NCI-H2196 treated with DMSO at 0.1 percent for 48 hours (cell line): ENCODE data around the gene RBFOX1.

Experiments
- DNase-seq: peaks from one replicate; lab custom pipeline; 2025; ENCODE audit not compliant: unreplicated experiment; lab: John Stamatoyannopoulos, UW

Gene RBFOX1

DNA sequence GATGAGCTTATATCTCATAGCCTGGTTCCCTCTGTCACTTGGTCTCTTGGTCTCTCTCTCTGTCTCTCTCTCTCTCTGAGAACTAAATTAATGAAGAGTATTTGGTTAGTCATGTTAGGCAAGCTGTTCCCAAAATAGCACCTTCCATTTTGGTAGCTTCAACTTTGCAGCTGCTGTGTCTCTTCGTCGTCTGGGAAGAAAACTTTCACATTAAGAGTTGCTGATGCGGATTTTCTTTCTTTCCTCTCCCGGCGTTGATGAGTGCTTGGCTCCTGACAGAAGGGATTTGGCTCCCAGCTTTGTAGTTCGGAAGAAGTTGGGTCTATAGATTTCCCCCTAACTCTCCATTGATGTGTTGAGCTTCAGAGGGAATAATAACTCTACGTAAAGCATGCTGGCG lies at the start of gene RBFOX1:
Gene RBFOX1 (plus strand): TSS at position 235 of the 400 bp plus-strand sequence.
- DNase-seq = no peak

- DNase-seq = no peak
Measured at GRCh38 chr16:7284780-7285179, 47.9 kb upstream of the RBFOX1 start.

DNA sequence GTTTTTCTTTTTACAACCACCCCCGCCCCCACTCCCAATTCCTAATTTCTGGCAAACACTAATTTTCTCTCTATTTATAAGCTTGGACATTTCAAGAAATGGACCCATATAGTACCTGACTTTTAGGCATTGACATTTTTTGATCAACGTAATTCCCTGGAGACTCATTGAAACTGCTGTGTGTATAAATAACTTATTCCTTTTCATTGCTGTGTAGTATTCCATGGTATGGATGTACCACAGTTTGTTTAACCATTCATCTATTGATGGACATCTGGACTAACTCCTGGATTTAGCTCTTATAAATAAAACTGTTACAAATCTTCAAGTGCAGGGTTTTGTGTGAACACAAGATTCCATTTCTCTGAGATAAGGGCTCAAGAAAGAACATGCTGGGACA lies 47.1 kb upstream of the RBFOX1 start:
- no peak for DNase-seq

- DNase-seq = no peak
Measured at GRCh38 chr16:7289299-7289698, 43.3 kb upstream of the RBFOX1 start.

GRCh38 chr16:7290682-7291081 lies 42.0 kb upstream of the RBFOX1 start:
- no peak for DNase-seq

DNA sequence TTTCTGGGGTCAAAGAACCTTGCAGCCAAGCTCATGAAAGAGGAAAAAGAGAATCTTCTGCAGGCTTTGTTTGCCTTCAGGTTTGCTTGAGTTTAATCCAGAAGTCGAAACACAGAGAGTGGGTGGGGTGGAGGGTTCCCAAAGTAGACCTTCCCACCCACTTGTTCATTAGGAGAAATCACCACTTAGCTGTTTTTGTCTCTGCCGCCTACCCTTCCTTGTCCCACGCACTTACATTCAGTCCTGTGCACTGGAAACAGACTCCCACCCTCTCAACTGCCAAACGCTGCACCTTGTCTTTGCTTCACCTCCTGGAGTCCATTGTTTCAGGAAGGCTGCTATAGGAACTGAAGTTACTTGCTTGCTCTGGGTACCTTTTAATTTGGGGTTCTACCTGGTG lies 38.6 kb upstream of the RBFOX1 start:
- DNase-seq = no peak

GRCh38 chr16:7303052-7303610 lies 29.5 kb upstream of the RBFOX1 start:
- no peak for DNase-seq

- no peak for DNase-seq
Measured at GRCh38 chr16:7303660-7304200, 28.9 kb upstream of the RBFOX1 start.

GRCh38 chr16:7304279-7304678 lies 28.4 kb upstream of the RBFOX1 start:
- no peak for DNase-seq

DNA sequence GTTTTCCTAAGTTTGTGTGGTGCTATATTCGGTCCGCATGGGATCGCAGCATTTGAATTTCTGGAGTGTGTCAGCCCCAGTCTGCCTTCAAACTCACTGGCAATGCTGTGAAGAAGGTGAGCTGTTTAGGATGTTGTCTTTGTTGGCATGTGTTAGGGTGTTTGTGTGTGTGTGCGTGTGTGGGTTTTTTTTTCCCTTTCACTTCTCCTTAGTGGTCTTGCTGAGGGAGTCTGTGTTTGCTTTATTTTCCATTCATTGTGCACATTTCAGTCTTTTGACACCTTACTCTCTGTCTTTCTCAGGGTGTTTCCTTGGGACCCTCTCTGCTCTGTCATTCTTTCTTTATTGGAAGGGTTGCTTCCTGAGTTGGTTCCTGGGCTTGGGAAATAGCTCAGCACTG lies 27.7 kb upstream of the RBFOX1 start:
- DNase-seq = no peak

- DNase-seq = no peak
Measured at GRCh38 chr16:7313170-7313569, 19.5 kb upstream of the RBFOX1 start.

DNA sequence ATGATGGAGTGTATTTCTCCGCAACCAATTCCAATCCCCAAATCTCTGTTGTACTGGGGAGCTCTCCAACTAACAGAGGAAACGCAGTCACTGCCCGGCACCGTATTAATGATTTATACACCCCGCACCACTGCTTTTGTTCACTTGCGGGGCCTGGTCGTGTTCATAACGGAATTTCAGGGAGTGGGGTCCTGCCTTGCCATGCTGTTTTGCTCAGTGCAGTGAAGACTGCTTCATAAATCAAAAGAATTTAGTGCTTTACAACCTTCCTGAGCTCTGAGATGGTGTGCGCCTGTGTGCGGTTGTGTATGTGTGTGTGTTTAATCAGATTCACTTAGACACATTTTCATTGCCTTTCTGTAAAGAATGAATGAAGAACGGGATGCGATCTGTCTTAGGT lies 18.5 kb upstream of the RBFOX1 start:
- no peak for DNase-seq

DNA sequence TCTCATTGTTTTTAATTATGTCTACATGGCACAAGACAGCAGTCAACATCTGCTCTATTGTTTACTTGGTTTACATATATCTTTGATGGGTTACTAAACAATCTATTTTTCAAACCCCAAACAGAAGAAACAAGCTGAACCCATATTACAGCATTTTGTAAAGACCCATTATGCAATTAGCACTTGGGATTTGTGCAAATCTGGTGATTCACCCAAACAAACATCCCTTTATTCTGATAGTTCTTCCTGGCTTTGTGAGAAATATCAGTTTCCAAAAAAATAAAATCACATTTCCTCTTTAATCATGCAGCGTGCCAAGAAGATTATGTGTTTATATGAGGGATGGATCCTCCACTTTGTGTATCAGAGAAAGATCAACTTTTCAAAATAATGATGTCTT lies 16.8 kb upstream of the RBFOX1 start:
- DNase-seq = no peak

- DNase-seq = no peak
Measured at GRCh38 chr16:7316281-7316888, 16.3 kb upstream of the RBFOX1 start.

GRCh38 chr16:7317982-7318381 lies 14.7 kb upstream of the RBFOX1 start:
- DNase-seq = no peak

DNA sequence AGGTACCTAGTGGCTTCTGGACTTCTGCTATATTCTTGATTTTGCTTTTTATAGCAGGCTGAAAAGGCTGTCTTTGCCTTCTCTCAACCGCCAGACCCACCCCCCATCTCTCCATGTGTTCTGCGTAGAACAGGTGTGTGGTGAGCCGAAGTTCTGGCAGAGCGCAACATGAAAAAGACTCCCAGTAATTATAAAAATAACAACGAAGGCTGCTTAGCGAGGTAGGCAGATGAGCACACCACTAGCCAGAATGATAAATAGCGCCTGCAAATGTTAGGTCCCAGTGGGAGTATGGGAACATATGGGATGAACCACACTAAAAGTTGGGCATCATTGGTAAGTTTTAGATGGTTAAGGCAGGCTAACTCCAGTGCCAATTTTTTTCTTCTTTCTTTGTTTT lies 14.0 kb upstream of the RBFOX1 start:
- DNase-seq = no peak

- no peak for DNase-seq
Measured at GRCh38 chr16:7319514-7319913, 13.1 kb upstream of the RBFOX1 start.

DNA sequence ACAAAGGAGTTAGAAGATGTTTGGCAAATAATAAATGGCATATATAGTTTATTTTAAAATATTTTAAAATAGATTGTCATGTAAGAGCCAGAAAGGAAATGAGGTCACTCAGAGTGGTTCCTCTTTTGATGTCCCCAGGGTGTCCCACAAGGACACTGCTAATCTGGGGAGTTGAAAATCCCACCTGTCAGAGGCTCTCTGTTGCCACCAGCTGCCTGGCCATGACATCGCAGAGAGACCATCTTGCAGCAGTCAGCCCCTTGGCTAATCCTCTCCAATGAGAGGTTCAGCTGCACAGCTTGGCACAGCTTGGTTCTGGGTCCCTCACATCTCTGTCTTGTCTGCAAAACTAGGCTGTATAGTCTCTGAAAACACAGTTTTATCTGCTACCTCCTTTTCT lies 11.0 kb upstream of the RBFOX1 start:
- no peak for DNase-seq

GRCh38 chr16:7324321-7324720 lies 8.3 kb upstream of the RBFOX1 start:
- no peak for DNase-seq

GRCh38 chr16:7325834-7326233 lies 6.8 kb upstream of the RBFOX1 start:
- DNase-seq = no peak

DNA sequence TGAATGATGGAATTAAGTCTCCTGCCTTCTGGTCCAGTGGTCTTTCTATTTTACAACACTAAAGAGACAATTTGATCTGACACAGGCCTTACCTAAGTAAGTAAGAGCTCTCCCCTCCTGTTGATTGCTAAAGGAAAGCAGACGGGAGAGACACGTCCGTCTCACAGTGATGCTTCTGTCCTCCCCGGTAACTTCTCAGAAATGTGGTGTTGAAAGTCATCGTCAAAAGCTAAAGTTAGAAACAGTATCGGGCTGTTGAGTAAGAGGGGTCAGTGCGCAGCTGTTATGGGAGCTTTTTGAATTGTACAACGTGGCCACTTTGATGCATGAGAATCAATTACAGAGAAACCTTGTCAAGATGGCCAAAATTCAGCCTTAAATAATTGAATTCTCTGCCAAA lies 1.9 kb upstream of the RBFOX1 start:
- DNase-seq = no peak

DNA sequence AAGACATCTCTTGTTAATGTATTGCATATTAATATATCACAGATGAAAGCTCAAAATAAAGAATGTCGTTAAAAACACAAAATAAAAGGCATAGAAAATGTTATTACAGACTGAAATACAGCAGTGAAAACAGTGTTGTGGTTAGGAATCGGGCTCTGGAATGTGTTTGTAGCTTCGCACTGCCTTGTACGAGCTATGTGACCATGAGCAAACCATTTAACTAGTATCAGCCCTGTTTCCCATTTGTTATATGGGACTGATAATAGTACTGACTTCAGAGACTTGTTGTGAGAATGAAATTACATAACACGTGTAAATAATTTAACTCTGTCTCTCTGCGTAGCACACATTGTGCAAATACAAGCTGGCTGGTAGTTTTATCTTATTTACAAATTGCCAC lies 648 bp upstream of the RBFOX1 start:
- DNase-seq = no peak

GRCh38 chr16:7333180-7333725 lies 608 bp downstream of the RBFOX1 start:
- DNase-seq = no peak
